Measurements from ENCODE around the gene NHEJ1. TPM values are rescaled to one million over a fixed set of nuclear protein-coding genes. Genes with fewer than 3 reads are reported as not detected.

The NHEJ1 gene
- polyA plus RNA-seq, 3 donors: 12.6 to 20.9 (median 20.3) TPM

DNA sequence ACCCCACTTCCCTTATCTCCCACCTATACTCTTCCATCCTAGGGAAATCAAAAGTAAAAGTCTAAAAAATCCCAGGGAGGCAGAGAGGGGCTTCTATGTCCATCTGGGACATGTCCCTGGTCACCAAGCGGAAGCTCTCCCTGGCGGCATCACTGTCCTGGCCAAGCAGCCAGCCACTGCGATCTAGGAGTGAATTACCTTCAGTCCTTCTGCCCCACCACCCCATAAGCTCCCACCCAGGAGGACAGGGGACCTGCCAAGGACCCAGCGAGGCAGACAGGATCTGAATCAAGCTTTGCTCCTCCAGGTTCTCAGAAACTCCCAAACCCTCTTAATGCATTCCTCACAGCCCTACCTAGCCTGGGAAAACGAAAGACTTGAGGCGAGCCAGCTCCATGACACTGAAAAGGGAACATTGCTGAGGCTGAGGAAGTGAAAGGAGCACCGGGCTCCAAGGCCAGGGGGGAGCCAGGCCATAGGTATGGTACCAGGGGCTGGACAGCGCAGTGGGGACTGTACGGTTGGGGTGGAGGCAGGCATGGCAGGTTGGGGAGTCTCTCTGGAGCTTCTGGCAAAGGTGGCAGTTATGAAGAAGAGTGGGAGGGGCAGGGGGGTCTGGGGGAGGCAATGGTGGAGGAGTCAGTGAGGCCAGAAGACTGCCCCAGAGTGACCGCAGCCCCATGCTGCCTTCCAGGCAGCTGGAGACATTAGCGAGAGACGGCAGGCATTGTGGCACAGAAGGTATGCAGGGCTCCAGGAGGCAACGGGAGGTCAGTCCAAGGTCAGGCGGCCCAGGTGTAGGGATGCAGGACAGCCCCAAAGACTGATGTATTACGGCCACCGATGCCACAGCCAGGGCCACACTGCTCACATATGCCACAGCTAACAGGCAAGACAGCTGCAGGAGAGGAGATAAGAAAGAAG, 11.9 kb upstream of the NHEJ1 start:
- Histone ChIP-seq H3K4me1 (ENCODE audit: control insufficient read depth in 1 of 2, insufficient read depth in 2 of 2, low read length in 2 of 2) (peaks cover 18 to 32% of the 10 kb centered on the region in 2 donors), H3K9ac (ENCODE audit: insufficient read depth, low read length, poor library complexity, severe bottlenecking) (no peak overlapping the region), H3K4me2 (replicated peaks; ENCODE audit: extremely low read depth, low read length, poor library complexity, severe bottlenecking) (no peak overlapping the region), H3K27me3 (ENCODE audit: control insufficient read depth in 2 of 2, insufficient read depth in 2 of 2, low read length in 2 of 2) (no peaks in the 10 kb centered on the region), H2AFZ (ENCODE audit: insufficient read depth, low read depth, low read length, poor library complexity, severe bottlenecking) (no peak overlapping the region), H3K79me2 (ENCODE audit: insufficient read depth, low read length) (peaks cover 30% of the 10 kb centered on the region), H3K27ac (ENCODE audit: low read depth in 1 of 2, low read length in 2 of 2) (peak overlapping the region in 1 of 2 donors; percentile 38), H3K4me3 (replicated peaks in 1 of 3; ENCODE audit: low read depth in 2 of 3, low read length in 3 of 3) (no peak overlapping the region), H3K9me3 (replicated peaks in 1 of 2; ENCODE audit: control insufficient read depth in 1 of 2, insufficient read depth in 1 of 2, low read length in 2 of 2) (no peaks in the 10 kb centered on the region), H3K36me3 (replicated peaks in 1 of 2; ENCODE audit: control insufficient read depth in 1 of 2, insufficient read depth in 2 of 2, low read length in 2 of 2) (peaks cover 34 to 45% of the 10 kb centered on the region in 2 donors), H4K20me1 (ENCODE audit: insufficient read depth, low read length) (peaks cover 48% of the 10 kb centered on the region)
- H3K4me3 Mint-ChIP-seq: no peak overlapping the region
- H3K4me1 Mint-ChIP-seq: peaks cover 41% of the 10 kb centered on the region
- peak overlapping the region in 3 of 7 donors; percentile 29 to 63 (median 58) for H3K27ac Mint-ChIP-seq
- TF ChIP-seq, protein P1, sequence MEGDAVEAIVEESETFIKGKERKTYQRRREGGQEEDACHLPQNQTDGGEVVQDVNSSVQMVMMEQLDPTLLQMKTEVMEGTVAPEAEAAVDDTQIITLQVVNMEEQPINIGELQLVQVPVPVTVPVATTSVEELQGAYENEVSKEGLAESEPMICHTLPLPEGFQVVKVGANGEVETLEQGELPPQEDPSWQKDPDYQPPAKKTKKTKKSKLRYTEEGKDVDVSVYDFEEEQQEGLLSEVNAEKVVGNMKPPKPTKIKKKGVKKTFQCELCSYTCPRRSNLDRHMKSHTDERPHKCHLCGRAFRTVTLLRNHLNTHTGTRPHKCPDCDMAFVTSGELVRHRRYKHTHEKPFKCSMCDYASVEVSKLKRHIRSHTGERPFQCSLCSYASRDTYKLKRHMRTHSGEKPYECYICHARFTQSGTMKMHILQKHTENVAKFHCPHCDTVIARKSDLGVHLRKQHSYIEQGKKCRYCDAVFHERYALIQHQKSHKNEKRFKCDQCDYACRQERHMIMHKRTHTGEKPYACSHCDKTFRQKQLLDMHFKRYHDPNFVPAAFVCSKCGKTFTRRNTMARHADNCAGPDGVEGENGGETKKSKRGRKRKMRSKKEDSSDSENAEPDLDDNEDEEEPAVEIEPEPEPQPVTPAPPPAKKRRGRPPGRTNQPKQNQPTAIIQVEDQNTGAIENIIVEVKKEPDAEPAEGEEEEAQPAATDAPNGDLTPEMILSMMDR (IDR thresholded peaks at IDR 0.05): no peak
- WGBS (ENCODE audit: insufficient coverage): 76% methylated on average over 8 of the region's 16 CpGs
- H3K9me3 Mint-ChIP-seq: no peaks in the 10 kb centered on the region
- peaks cover 40 to 51% of the 10 kb centered on the region in 2 donors for H3K36me3 Mint-ChIP-seq
- intact Hi-C loops (cut with micrococcal nuclease): loop anchor here in 1 of 2 donors (10.0 kb wide), 1 partner anchor 432 kb away; no protein-coding TSS in a partner anchor
- DNase-seq: no peak
- H3K27me3 Mint-ChIP-seq (ENCODE audit: low read depth in 3 of 3): peaks cover 0 to 4% (median 2%) of the 10 kb centered on the region in 3 donors

DNA sequence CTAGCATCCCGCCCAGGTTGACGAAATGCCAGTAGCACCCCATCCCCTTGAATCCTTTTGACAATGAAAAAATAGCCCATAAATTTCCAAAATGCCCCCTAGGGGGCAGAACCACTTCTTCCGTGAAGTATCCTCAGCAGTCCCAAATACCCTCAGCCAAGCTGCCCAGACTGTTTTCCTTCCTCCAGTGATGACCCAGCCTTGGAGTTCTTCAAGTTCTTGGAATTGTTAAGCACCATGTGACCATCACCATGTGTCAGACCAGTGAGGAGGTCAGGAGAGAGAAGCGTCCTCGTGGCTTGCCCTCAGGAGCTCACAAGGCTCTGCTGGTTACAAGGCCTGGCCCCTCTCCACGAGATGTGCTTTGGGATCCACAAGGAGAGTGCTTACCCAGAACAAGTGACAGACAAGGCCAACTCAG, 10.6 kb upstream of the NHEJ1 start:
- no peaks in the 10 kb centered on the region for H3K9me3 Mint-ChIP-seq
- Histone ChIP-seq H3K9ac (ENCODE audit: insufficient read depth, low read length, poor library complexity, severe bottlenecking) (no peak overlapping the region), H3K4me2 (replicated peaks; ENCODE audit: extremely low read depth, low read length, poor library complexity, severe bottlenecking) (no peak overlapping the region), H4K20me1 (ENCODE audit: insufficient read depth, low read length) (peaks cover 48% of the 10 kb centered on the region), H3K9me3 (replicated peaks in 1 of 2; ENCODE audit: control insufficient read depth in 1 of 2, insufficient read depth in 1 of 2, low read length in 2 of 2) (no peaks in the 10 kb centered on the region), H3K4me1 (ENCODE audit: control insufficient read depth in 1 of 2, insufficient read depth in 2 of 2, low read length in 2 of 2) (peaks cover 12 to 21% of the 10 kb centered on the region in 2 donors), H3K27ac (ENCODE audit: low read depth in 1 of 2, low read length in 2 of 2) (peak overlapping the region; percentile 18 to 66), H2AFZ (ENCODE audit: insufficient read depth, low read depth, low read length, poor library complexity, severe bottlenecking) (no peak overlapping the region), H3K36me3 (replicated peaks in 1 of 2; ENCODE audit: control insufficient read depth in 1 of 2, insufficient read depth in 2 of 2, low read length in 2 of 2) (peaks cover 34 to 45% of the 10 kb centered on the region in 2 donors), H3K4me3 (replicated peaks in 1 of 3; ENCODE audit: low read depth in 2 of 3, low read length in 3 of 3) (no peak overlapping the region), H3K79me2 (ENCODE audit: insufficient read depth, low read length) (peaks cover 25% of the 10 kb centered on the region), H3K27me3 (ENCODE audit: control insufficient read depth in 2 of 2, insufficient read depth in 2 of 2, low read length in 2 of 2) (no peaks in the 10 kb centered on the region)
- intact Hi-C loops (cut with micrococcal nuclease): loop anchor here (2.0 to 10.0 kb wide), 2 partner anchors 40 to 434 kb away; no protein-coding TSS in a partner anchor
- 81% methylated on average over 5 of the region's 6 CpGs for WGBS (ENCODE audit: insufficient coverage)
- H3K27ac Mint-ChIP-seq: peak overlapping the region in 4 of 7 donors; percentile 48 to 84 (median 73)
- H3K4me1 Mint-ChIP-seq: peaks cover 37% of the 10 kb centered on the region
- TF ChIP-seq, protein P1 (IDR thresholded peaks at IDR 0.05): peak; percentile 87
- H3K27me3 Mint-ChIP-seq (ENCODE audit: low read depth in 3 of 3): peaks cover 0 to 4% (median 2%) of the 10 kb centered on the region in 3 donors
- peak in 2 of 3 donors; percentile 33 to 54 for DNase-seq
- H3K36me3 Mint-ChIP-seq: peaks cover 44 to 59% of the 10 kb centered on the region in 2 donors
- no peak overlapping the region for H3K4me3 Mint-ChIP-seq
